NCI-H187 (cell line): ENCODE data around the gene ZNF30.
"Not testable (repeated sequence)": the region's sequence is repeated elsewhere in the genome, so short reads cannot be mapped to it uniquely, and the experiment has no call there.

Experiments
- DNase-seq, 2 experiments: peaks; one replicate each; lab custom pipeline; 2025; lab: John Stamatoyannopoulos, UW

ZNF30 gene

DNA sequence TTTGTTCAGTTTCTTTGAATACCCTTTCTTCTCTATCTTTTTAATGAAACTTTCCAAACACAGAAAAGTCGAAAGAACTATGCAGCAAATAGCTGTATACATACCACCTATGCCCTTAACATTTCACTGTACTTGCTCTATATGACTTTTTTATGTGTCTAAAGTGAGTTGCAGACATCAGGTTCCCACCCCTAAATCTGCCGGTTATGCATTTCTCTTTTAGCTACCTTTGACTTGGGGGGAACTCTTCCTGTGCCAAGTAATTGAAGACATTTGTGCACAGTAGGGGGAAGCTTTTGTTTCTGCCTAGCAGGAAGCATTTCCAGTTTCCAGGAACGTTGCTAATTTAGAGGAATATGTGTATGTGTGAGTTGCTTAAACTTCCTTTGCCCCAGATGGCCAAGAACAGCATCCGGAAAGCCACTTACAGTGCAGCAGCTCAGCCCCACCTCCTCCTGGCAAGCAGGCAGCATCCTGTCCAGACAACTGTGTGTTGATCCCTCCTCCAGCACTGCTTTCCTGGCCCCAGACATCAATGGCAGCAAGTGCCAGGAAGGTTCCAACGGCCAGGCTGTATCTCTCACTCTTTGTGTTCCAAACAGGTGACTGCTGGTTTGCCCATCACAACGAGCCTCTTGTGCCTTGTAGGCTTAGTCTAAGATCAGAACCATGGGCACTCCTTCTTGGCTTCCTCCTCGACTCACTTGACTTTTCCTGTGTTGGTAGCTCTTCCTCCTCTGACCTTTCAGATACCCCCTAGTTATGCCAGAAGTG is 58.7 kb downstream of the ZNF30 start:
- no peak for DNase-seq

DNA sequence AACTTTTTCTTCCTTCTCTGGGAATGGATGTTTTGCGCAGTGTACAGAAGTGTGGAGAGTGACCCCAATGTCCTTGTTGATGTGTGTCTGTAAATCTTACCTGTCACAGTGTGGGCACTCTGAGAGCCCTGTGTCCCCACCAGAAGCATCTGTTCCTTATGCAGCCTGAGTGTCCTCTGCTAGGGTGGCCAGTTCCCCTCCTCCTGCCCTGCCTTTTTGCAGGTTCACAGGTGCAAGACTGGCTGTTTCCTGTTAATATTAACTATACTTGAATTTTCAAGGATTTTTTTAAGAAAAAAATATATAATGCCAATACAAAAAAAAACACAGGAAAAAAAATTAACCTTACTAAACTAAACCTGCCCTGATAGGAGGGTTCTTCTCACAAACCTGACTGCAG is 61.4 kb downstream of the ZNF30 start:
- no peak for DNase-seq

DNA sequence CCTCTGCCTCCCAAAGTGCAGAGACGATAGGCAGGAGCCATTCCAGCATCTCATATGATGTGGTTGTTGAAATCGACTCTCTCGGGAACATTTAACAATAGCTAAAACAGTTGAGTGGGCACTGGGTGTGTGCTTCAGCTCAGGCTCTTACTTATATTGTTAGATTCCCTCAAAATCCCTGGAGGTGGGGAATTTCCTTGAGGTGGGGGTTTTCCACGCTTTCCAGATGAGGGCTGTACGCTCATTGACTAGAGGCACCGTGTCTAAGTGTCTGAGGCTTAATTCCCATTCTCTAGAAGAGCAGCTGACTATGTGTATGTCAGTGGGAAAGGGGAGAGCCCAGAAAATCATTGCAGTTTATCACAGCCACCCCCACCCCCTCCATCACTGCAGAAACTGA is 62.6 kb downstream of the ZNF30 start:
- no peak for DNase-seq

DNA sequence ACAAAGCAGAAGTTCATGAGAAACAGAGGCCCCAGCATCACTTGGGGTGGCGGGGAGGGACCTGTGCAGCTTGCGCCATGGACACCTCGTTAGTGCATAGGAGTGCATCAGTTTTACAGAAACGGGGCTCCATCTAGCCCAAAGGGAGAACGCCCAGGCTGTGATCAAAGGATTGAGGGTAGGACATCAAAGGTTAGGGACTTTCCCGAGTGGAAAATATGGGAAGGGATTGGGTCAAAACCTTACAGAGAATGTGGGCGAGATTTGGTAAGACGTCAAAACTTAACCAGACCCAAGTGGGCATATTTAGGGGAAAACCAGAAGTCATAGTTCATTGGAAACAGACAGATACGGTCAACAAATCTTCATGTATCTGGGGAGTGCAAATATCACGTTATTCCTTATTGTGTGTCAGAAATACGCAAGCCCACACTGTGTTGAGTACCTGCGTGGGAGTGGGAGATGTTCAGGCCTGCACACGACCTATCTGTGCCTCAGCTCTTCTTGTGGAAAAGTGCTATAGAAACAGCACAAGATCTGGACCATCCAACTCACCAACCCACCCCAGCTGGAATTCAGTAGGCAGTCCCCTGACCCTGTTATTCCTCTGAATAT is 64.0 kb downstream of the ZNF30 start:
- no peak for DNase-seq

DNA sequence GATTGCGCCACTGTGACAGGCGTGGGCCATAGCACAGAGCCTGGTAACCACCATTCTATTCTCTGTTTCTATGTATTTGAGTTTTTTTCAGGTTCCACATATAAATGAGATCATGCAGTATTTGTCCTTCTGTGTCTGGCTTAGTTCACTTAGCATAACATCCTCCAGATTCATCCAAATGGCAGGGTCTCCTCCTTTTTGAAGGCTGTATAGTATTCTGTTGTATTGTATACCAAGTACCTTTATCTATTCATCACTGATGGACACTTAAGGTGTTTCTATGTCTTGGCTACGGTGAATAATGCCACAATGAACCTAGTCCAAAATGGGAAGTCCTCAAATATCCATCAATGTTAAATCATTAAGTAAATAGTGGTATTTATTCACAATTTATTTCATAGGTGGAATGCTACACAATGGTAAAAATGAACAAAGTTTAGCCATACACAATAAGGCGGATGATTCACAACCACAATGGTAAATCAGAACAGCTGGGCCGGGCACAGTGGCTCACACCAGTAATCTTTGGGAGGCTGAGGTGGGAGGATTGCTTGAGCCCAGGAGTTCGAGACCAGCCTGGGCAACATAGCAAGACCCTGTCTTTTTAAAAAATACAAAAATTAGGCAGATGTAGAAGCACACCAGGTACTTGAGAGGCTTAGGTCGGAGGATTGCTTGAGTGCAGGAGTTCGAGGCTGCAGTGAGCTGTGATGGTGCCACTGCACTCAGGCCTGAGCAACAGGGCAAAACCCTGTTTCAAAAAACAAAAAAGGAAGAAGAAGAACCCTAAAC is 65.0 kb downstream of the ZNF30 start:
- no peak for DNase-seq

DNA sequence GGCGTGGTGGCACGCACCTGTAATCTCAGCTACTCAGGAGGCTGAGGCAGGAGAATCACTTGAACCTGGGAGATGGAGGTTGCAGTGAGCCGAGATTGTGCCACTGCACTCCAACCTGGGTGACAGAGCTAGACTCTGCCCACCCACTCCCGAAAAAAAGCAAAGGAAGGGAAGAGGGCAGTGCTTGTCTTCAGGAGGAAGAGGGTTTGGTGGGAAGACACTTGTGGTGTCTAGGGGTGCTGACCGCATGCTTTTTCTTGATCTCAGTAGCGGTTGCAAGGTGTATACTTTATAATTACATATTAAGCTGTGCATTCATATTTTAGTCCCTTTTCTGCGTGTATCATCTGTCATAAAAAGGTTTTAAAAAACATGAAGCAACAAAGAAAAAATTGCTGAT is 65.9 kb downstream of the ZNF30 start:
- DNase-seq = not testable (repeated sequence)

DNA sequence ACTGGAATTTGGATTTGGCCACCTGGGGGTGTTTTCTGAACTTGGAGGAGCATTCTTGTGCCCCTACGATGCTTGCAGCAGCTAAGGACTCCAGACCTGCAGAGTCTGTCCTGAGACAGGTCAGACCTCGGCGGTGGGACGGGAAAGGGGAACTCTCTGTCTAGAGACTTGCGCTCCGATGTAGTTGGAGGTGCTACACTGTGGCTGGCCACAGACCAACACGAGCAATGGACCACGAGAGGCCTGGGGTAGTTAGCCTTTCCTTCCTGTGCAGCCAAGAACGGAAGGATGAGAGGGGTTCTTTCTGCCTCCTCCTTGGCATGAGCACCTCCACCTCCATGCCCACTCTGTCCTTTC is 67.6 kb downstream of the ZNF30 start:
- no peak for DNase-seq
